IMR-90 (cell line): ENCODE data around the gene LYRM2. TPM values are rescaled to one million over a fixed set of nuclear protein-coding genes. Genes with fewer than 3 reads are reported as not detected.

Source experiments
- ATAC-seq: fragments of 200-7000 bp; cut with Tn5 transposase; 2 replicates; pipeline ENCODE4 v1.9.1; 2020; ENCODE audit warnings: low read depth, mild to moderate bottlenecking, moderate library complexity
- BruUV-seq: library from RNA; stranded (reverse); fragments of 400-500 nt; replicated peaks from 2 replicates; lab custom pipeline; 2021; lab: Mats Ljungman, UMichigan
- CTCF ChIA-PET: fragments of 300-600 bp; formaldehyde crosslinking; extraction: SDS; loops from one replicate; lab custom pipeline; 2021; ENCODE audit warnings: antibody characterized with exemption; lab: Yijun Ruan, JAX
- POLR2A ChIA-PET: fragments of 300-600 bp; sonication (Branson Sonifier 250); formaldehyde crosslinking; loops from one replicate; lab custom pipeline; 2022; ENCODE audit warnings: antibody characterized with exemption; ENCODE audit not compliant: unreplicated experiment; lab: Charles Lee
- DNase-seq: peaks from one replicate; pipeline ENCODE4 v3.0.0; 2013
- H2AFZ ChIP-seq: replicated peaks from 2 replicates; pipeline ENCODE3; 2013; ENCODE audit warnings: low read length, mild to moderate bottlenecking; ENCODE audit not compliant: poor library complexity
- H2AK5ac ChIP-seq: 2 replicates; pipeline ENCODE4 v1.6.1; 2013; ENCODE audit warnings: low read depth, low read length, inconsistent platforms
- H2AK9ac ChIP-seq: replicated peaks from 2 replicates; pipeline ENCODE3; 2013; ENCODE audit warnings: mild to moderate bottlenecking, low read depth, low read length, moderate library complexity; ENCODE audit not compliant: poor library complexity
- H2BK120ac ChIP-seq: 2 replicates; pipeline ENCODE4 v1.6.1; 2013; ENCODE audit warnings: low read depth, low read length, inconsistent platforms
- H2BK15ac ChIP-seq: 3 replicates; pipeline ENCODE4 v1.6.1; 2013; ENCODE audit warnings: low read depth, low read length, inconsistent platforms
- H2BK20ac ChIP-seq: 2 replicates; pipeline ENCODE4 v1.6.1; 2013; ENCODE audit warnings: low read depth, mild to moderate bottlenecking, inconsistent platforms, low read length, moderate library complexity
- H2BK5ac ChIP-seq: 2 replicates; pipeline ENCODE4 v1.6.1; 2013; ENCODE audit warnings: mild to moderate bottlenecking, low read depth, low read length, inconsistent platforms; ENCODE audit not compliant: poor library complexity, severe bottlenecking
- H3K14ac ChIP-seq: replicated peaks from 2 replicates; pipeline ENCODE4 v1.6.1; 2013; ENCODE audit warnings: low read depth, low read length, inconsistent platforms
- H3K18ac ChIP-seq: 2 replicates; pipeline ENCODE4 v1.6.1; 2013; ENCODE audit warnings: low read depth, low read length, control low read depth
- H3K23ac ChIP-seq: 2 replicates; pipeline ENCODE4 v1.6.1; 2013; ENCODE audit warnings: low read depth, low read length, inconsistent platforms
- H3K27ac ChIP-seq: 2 replicates; pipeline ENCODE4 v1.5.1; 2013; ENCODE audit warnings: mild to moderate bottlenecking, control low read depth, low read length; ENCODE audit not compliant: insufficient read depth
- H3K27me3 ChIP-seq: 2 replicates; pipeline ENCODE4 v1.6.1; 2013; ENCODE audit warnings: low read length; ENCODE audit not compliant: control insufficient read depth, insufficient read depth
- H3K36me3 ChIP-seq: 2 replicates; pipeline ENCODE4 v1.6.1; 2013; ENCODE audit warnings: low read length, mixed read lengths; ENCODE audit not compliant: control insufficient read depth, insufficient read depth
- H3K4ac ChIP-seq: 2 replicates; pipeline ENCODE4 v1.6.1; 2013; ENCODE audit warnings: low read depth, low read length, inconsistent platforms
- H3K4me1 ChIP-seq: 2 replicates; pipeline ENCODE4 v1.6.1; 2013; ENCODE audit warnings: low read length, mixed read lengths; ENCODE audit not compliant: control insufficient read depth, insufficient read depth
- H3K4me2 ChIP-seq: 2 replicates; pipeline ENCODE4 v1.6.1; 2013; ENCODE audit warnings: low read depth, mild to moderate bottlenecking, control low read depth, low read length, moderate library complexity
- H3K4me3 ChIP-seq: 2 replicates; pipeline ENCODE4 v1.5.1; 2013; ENCODE audit warnings: low read depth, mild to moderate bottlenecking, control low read depth, low read length, moderate library complexity; ENCODE audit not compliant: insufficient read depth
- H3K56ac ChIP-seq: 2 replicates; pipeline ENCODE4 v1.6.1; 2013; ENCODE audit warnings: low read length, inconsistent platforms; ENCODE audit not compliant: insufficient read depth; ENCODE audit errors: extremely low read depth
- H3K79me1 ChIP-seq, 2 experiments: 2 replicates each; pipeline ENCODE4 v1.6.1; 2013; ENCODE audit warnings: low read length in 2 of 2, inconsistent platforms in 1 of 2, low read depth in 1 of 2
- H3K9ac ChIP-seq: 2 replicates; pipeline ENCODE4 v1.6.1; 2013; ENCODE audit warnings: low read depth, low read length, control low read depth
- H3K9me1 ChIP-seq: 2 replicates; pipeline ENCODE4 v1.6.1; 2013; ENCODE audit warnings: low read length, inconsistent platforms; ENCODE audit not compliant: insufficient read depth
- H3K9me3 ChIP-seq: 2 replicates; pipeline ENCODE4 v1.6.1; 2013; ENCODE audit warnings: low read length; ENCODE audit not compliant: control insufficient read depth, insufficient read depth
- H4K20me1 ChIP-seq: 2 replicates; pipeline ENCODE4 v1.6.1; 2013; ENCODE audit warnings: low read length, inconsistent platforms; ENCODE audit not compliant: insufficient read depth
- H4K5ac ChIP-seq: 2 replicates; pipeline ENCODE4 v1.6.1; 2013; ENCODE audit warnings: mild to moderate bottlenecking, low read depth, low read length, control low read depth
- H4K8ac ChIP-seq, 2 experiments: 2 replicates each; pipeline ENCODE4 v1.6.1; 2013; ENCODE audit warnings: low read depth in 2 of 2, low read length in 2 of 2, control low read depth in 1 of 2, inconsistent platforms in 1 of 2
- H4K91ac ChIP-seq: 2 replicates; pipeline ENCODE4 v1.6.1; 2013; ENCODE audit warnings: low read depth, low read length, inconsistent platforms; ENCODE audit not compliant: insufficient read depth
- CHD1 ChIP-seq: IDR thresholded peaks from 2 replicates; pipeline ENCODE4 v1.6.1; 2012; ENCODE audit warnings: low read depth, low read length, improper control_type of control experiment
- FOS ChIP-seq: fragments of 150-350 bp; IDR thresholded peaks from 2 replicates; pipeline ENCODE4 v1.6.1; 2016; ENCODE audit warnings: low read depth, low read length
- RAD21 ChIP-seq: IDR thresholded peaks from 2 replicates; pipeline ENCODE4 v1.6.1; 2012; ENCODE audit warnings: low read length, improper control_type of control experiment
- USF2 ChIP-seq: fragments of 150-350 bp; IDR thresholded peaks from 2 replicates; pipeline ENCODE4 v1.6.1; 2017; ENCODE audit warnings: mild to moderate bottlenecking, antibody characterized with exemption, low read length, low read depth
- WGBS, 2 experiments: methylation state at CpG; one replicate each; pipeline versions ENCODE4 v1.1.5 to v1.1.7; 2013; ENCODE audit warnings: missing lambda C conversion rate in 2 of 2; ENCODE audit not compliant: insufficient read length in 1 of 2; ENCODE audit errors: extremely low coverage in 2 of 2; 5-methylcytosine and 5-hydroxymethylcytosine counted together
- dilution Hi-C: fragments of 300-500 bp; cut with HindIII; formaldehyde crosslinking; loops from one replicate; pipeline ENCODE4 v1.14.3; 2018; ENCODE audit warnings: low sequenced_read_pairs; ENCODE audit not compliant: unreplicated experiment
- in situ Hi-C: fragments of 300-500 bp; cut with MboI; formaldehyde crosslinking; loops from 3 replicates; pipeline ENCODE4 v1.14.3; 2019; ENCODE audit warnings: low sequenced_read_pairs, inconsistent platforms, mixed read lengths
- intact Hi-C: fragments of 100-400 bp; cut with micrococcal nuclease; formaldehyde crosslinking; loops from 2 replicates; pipeline ENCODE4 v1.10.0; 2022
- polyA plus RNA-seq, 3 experiments: library from polyadenylated mRNA; depleted of rRNA; stranded (reverse); fragments of >200 nt; gene quantifications; 2 replicates each; pipeline ENCODE4 v1.2.3, GENCODE V29; 2012; ENCODE audit warnings: low replicate concordance in 1 of 3
- total RNA-seq: library from RNA; depleted of rRNA; stranded (reverse); fragments of >200 nt; gene quantifications from 2 replicates; pipeline ENCODE4 v1.2.3, GENCODE V29; 2012

LYRM2 gene
- total and polyA plus RNA-seq, 2 of the 4 experiments (the other 2 are of a cell fraction) = 14.0 to 24.0 TPM

- peaks cover 3% of the 10 kb centered on the region; the same call in 1 of the 2 replicates for H3K27me3 ChIP-seq
- no peak overlapping the region for H2BK5ac ChIP-seq
- no peak overlapping the region for H3K23ac ChIP-seq
- no peak overlapping the region for H4K8ac ChIP-seq
- dilution Hi-C loops (no loop called here), in situ Hi-C loops (no loop called here), intact Hi-C loops (no loop called here)
- ChIA-PET CTCF (no interaction called here), POLR2A (no interaction called here)
- H2AFZ ChIP-seq = no peak overlapping the region
- no peaks in the 10 kb centered on the region for H3K79me1 ChIP-seq
- no peak overlapping the region for H4K91ac ChIP-seq
- no peak overlapping the region for H3K4me2 ChIP-seq
- no peak overlapping the region for H2AK5ac ChIP-seq
- H4K5ac ChIP-seq = no peak overlapping the region
- no peak overlapping the region for H3K9ac ChIP-seq
- DNase-seq (no peak), ATAC-seq (no peak)
- H3K36me3 ChIP-seq = no peaks in the 10 kb centered on the region
- no peaks in the 10 kb centered on the region for H4K20me1 ChIP-seq
- H3K14ac ChIP-seq = no peak overlapping the region
- no peak overlapping the region for H3K18ac ChIP-seq
- no TSS peak for BruUV-seq
- H2BK120ac ChIP-seq = no peak overlapping the region
- H2BK15ac ChIP-seq = no peak overlapping the region
- H3K27ac ChIP-seq = no peak overlapping the region
- H3K4me1 ChIP-seq = no peaks in the 10 kb centered on the region
- H3K4ac ChIP-seq = no peak overlapping the region
- TF ChIP-seq USF2 (no peak), RAD21 (no peak), FOS (no peak), CHD1 (no peak)
- no CpG with 5 or more reads among the region's 2 CpGs for WGBS, 2 experiments
- no peak overlapping the region for H3K4me3 ChIP-seq
- H2AK9ac ChIP-seq = no peak overlapping the region
- no peaks in the 10 kb centered on the region for H3K9me1 ChIP-seq
- H3K9me3 ChIP-seq = no peaks in the 10 kb centered on the region
- H3K56ac ChIP-seq = no peak overlapping the region
- H2BK20ac ChIP-seq = no peak overlapping the region
These were observed 55.0 kb downstream of the LYRM2 start for GRCh38 chr6:89583559-89583958.
